Right renal pelvis (tissue), 4 donors: ENCODE results near the gene HYAL1. TPM values are rescaled to one million over a fixed set of nuclear protein-coding genes. Genes with fewer than 3 reads are reported as not detected.
"Not testable (repeated sequence)": the region's sequence is repeated elsewhere in the genome, so short reads cannot be mapped to it uniquely, and the experiment has no call there.

ENCODE experiments used
- DNase-seq, 4 donors: peaks; one replicate each; pipeline ENCODE4 v3.0.0-alpha.2; 2013; ENCODE audit warnings: low read depth in 4 of 4, low spot score in 3 of 4, missing footprints in 1 of 4
- polyA plus RNA-seq, 4 donors: library from polyadenylated mRNA; unstranded; fragments of 120-200 nt; gene quantifications; one replicate each; pipeline ENCODE4 v1.2.1, GENCODE V29; 2013; ENCODE audit not compliant: insufficient read length in 4 of 4

Gene HYAL1
- polyA plus RNA-seq, 4 donors, result 6.2 to 8.0 (median 6.8) TPM

DNA sequence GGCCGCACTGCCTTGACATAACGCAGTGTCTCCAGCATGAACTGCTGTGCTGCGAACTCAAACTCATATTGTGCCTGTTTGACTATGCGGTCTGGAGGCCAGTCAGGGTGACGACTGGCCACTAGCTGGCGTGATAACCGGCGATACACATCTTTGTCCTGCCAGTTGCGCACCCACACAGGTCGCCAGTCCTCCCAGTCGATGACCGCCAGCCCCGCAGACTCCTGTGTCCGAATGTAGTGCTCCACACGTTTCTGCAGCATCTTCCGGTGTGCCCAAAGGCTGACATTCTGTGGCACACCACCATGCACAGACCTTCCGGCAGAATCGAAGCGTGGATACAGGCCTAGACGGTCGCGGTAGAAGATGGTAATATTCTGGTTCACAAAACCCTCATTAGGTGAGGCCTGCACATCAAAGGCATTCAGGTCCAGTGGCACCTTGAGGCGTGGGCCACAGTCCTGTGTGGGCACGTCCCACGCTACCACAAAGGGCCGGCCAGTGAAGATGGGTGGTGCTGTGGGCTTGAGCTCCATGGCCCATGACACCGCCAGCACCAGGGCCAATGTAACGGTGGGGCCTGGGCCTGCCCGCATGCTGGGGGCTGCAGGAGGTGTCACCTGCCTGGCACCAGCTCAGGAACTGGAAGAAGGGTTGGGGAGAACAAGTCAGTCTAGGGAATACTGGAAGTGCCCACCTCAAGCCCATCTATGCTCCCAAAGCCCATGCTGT is 16.7 kb upstream of the HYAL1 start:
- DNase-seq, result no peak

DNA sequence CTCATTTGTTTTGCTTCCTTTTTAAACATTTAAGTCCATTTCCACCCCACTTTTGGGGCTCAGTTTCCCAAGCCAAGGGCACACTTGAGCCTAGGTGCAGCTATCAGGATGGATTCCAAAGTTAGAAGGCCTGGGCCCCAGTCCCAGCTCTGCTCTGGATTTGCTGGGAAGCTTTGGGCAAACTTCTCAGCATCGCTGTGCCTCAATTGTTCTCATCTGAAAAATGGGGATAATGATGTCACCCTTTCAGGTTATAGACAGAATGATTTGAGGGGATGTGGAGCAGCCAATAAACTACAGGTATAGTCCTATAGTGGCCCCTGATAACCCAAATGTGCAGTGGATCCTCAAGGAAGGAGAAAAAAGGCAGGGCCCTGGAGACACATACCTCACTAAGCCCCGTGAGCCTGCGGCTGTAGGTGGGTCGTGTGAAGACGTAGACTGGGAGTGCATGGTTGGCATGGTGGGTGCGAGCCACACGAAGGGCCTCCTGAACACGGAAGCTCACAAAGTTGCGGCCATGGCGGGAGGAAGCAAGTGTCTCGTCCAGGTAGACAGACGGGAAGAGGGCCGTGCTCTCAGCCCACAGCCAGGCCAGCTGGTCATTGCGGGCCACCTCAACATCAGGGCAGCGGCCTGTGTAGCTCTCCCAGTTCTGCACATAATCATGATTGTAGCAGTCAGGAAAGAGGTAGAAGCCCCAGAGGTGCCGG is 16.0 kb upstream of the HYAL1 start:
- DNase-seq, result no peak

DNA sequence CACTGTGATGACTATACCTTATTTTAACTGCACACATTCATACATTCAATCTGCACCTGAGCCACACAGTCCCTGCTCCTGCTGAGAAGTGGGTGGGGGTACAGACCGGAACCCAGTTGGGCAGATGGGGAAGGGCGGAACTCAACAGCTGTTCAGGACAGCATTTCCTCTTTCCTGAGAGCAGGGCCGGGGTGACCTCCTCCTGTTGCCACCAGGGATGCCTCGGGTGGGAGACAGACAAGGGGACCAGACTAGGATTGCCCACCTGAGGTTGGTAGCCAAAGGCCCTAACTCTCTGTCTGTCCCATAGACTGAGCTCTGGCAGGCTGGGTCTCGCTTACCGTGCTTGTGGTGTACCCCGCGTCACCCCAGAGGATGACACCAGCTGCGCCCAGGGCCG is 15.2 kb upstream of the HYAL1 start:
- DNase-seq, result no peak

DNA sequence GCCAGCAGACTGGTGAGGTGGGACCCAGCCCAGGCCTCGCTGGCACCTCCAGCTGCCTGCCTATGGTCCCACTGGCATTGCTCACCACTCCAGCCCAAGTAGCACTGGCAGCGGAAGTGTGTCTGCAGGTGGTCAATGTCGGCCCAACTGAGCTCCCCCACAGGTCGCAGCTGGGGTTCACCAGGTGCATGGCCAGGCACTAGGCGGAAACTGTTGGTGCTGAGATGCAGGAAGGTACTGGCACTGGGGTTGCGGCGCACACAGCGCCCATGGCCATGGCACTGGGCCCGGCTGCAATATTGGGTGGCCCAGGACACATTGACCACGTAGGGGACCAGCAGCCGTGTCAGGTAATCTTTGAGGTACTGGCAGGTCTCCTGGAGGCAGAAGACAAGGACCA is 14.8 kb upstream of the HYAL1 start:
- DNase-seq, result no peak

DNA sequence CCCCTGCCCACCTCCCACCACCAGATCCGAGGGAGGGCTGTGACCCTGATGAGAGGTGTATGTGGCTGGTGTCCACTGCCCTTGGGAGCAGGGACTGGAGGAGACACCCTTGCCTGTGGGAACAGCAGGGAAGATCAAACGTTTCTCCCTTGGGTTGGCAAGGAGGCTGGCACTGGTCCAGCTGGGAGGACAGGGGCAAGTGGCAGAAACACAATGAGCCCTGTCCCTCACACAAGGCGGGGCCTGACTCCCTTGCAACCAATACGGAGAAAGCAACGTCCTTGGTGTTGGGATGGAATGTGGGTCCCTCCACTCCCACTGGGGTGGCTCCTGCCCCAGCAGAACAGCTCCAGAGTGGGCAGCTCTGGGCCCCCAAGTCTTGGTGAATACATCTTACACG is 13.9 kb upstream of the HYAL1 start:
- no peak for DNase-seq

DNA sequence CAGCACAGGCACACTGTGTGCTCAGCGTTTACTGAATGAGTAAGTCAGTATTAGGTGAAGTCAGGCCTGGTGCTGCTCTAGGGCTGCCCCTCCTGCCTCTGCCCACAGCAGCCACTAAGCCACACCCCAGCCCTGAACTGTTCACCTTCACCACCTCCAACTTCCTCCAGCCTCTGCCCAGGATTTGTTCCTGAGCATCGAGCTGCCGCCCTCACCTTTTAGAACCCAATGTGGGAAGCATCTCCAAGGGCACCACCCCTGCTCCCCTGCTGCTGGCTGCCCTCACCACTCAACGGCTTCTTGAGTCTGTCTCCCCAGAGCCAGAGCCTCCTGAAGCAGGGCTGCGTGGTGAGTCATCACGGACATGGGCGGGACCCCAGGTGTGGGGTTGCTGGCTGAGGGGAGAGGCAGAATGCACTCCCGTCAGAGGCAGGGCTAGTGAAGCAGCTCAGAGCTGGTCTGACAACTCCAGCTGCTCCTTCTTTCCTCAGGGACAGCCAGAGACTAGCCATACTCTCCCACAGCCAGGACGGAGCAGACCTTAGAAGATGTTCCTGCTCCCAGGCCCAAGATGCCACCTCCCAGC is 13.4 kb upstream of the HYAL1 start:
- no peak for DNase-seq

DNA sequence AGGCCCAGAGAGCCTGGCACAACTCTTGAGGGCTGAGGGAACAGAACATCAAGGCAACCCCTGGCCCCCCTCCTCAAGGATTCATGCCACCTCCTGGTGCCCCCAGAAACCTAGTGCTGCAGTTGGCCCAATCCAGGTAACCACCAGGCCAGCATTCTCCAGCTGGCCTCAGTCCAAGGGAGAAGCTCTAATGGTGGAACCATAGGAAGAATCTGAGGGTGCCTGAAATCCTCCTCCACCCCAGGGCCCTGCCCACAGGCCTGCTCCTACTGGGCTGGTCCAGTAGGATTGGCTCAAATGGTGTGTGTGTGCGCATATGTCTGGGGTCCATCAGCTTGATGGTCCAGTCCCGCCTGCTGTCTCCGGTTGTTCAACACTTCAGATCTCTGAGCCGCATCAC is 11.4 kb upstream of the HYAL1 start:
- DNase-seq, result no peak

DNA sequence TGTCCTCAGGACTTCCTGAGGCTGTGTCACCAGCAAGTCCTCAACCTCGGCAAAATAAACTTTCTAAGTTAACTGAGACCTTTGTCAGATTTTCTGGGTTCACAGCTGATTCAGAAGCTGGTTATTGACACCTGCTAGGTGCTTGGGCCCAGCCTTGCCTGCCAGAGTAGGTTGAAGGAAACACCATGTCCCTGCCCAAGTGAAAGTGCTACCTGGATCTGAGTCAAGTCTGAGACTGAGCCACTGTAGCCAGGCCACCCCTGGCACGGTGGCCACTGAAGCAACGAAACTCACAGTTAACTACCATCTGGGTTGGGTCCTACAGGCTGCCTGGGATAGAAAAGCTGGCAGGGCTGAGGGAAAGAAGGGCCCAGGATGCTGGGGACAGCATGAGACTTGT is 11.0 kb upstream of the HYAL1 start:
- DNase-seq, result no peak

DNA sequence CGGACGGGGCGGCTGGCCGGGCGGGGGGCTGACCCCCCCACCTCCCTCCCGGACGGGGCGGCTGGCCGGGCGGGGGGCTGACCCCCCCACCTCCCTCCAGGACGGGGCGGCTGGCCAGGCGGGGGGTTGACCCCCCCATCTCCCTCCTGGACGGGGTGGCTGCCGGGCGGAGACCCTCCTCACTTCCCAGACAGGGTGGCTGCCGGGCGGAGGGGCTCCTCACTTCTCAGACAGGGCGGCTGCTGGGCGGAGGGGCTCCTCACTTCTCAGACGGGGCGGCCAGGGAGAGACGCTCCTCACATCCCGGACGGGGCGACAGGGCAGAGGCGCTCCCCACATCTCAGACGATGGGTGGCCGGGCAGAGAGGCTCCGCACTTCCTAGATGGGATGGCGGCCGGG is 8.7 kb upstream of the HYAL1 start:
- DNase-seq, result not testable (repeated sequence)

DNA sequence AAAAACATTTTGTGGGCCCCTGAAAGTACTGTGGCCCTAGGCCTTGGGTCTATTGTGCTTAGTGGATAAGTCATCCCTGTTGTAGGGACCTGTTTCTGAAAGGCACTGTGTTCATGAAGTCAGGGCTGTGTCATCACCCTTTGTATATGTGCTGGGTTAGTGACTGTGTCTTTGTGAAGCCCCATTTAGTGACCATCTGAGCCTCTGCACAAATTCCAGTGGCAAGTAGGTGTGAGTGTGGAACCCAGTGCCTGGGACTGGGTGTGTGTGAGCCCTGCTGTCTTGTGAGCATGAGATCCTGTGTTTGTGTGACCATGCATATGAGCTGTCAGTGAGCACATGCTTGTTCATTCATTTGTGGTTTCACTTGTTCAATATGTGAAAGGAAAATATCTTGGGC is 1.2 kb upstream of the HYAL1 start:
- DNase-seq, result no peak

DNA sequence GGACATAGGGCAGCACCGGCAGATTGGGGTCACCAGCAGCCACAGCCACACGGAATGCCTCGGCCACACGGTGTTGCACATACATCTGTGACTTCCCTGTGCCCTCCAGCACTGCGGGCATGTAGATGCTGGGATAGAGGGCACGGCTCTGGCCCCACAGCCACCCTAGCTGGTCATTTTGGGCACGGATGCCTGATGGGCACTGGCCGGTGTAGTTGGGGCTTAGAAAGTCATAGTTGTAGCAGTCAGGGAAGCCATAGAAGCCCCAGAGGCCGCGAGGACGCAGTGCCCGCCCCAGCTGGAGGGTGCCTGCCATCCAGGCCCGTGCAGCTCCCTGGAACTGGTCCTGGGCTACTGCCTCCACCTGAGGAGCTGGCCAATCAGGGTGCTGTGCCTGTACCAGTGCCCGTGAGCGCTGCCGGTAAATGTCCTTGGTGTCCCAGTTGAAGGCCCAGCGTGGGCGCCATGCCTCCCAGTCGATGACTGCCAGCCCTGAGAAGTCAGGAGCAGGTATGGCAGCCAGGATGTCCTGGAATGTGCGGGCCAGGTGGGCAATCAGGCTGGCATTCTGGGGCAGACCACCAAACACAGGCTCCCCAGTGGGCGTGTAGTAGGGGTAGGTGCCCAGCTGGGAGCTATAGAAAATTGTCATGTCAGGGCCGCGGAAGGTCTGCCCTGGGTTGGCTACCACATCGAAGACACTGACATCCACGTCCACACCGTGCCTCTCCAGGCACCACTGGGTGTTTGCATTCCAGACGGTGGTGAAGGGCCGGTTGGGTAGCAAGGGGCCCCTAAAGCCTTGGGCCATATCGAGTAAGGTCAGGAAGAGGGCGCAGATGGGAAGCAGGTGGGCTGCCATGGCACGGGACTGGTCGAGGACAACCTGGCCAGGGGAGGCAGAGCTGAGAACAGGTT is 1.0 kb downstream of the HYAL1 start:
- no peak for DNase-seq

DNA sequence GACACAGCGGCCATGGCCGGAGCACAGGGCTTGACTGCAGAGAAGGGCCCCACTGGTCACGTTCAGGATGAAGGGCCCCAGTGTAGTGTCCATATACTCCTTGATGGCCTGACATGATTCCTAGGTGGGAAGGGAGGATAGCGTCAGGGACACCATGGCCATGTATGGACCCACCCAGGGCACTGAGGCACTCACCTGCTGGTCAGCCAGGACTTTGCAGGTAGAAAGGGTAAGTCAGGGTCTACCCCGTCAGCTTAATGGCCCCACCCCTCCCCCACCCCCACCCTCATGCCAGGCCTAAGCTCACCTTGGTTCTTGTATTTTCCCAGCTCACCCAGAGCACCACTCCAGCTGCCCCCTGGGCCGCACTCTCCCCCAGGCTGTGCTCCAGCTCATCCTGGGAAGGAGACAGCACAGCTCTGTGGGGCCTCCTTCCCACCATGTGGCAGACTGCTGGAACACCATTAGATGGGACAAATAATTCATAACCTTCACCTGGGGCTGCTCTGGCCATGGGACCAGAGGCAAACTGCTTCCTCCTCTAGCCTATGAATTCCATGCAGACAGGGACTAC is 2.6 kb downstream of the HYAL1 start:
- DNase-seq, result no peak

DNA sequence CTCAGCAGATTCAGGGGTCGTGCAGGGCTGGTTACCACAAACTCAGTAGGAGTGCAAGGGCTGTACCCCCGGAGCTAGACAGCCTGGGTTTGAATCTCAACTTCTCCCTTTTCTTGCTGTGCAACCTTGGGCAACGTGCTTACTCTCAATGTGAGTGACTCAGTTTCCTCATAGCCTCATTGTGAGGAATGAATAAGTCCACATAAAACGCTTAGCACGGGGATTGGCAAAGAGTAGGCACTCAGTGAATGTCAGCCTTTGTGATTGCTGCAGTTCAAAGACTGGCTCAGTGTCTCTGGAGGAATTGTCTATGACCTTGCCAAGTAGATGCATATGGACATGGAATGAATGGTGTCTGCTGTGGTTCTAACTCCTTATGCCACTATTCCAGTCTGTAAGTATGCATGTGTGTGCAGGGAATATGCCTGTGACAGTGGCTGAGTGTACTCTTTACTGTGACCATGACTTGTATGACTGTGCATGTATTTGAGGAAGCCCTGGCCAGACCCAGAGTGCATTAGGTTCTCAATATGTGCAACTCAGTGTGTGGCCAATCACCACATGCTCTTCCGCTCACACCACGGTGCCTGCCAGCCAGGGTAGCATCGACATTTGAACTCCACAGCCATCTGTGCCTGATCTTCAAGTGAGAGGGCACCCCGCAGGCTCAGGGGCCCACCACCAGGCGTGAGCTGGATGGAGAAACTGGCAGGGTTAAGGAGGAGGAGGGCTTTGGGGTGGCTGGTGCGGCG is 3.3 kb downstream of the HYAL1 start:
- no peak for DNase-seq

DNA sequence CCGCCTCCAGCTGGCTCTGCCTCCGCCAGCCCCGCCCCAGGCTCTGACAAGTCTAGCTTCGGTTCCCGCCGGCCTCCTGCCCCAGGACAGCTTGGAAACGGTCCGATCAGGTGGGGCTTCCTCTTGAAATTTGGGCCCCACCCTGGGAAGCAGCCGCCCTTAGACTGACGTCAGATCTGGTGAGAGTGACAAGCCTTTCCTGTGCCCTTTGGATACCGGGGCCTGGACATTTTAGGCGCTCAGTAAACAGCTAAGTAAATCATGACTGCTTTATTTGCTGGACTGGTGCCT is 3.8 kb downstream of the HYAL1 start:
- no peak for DNase-seq

DNA sequence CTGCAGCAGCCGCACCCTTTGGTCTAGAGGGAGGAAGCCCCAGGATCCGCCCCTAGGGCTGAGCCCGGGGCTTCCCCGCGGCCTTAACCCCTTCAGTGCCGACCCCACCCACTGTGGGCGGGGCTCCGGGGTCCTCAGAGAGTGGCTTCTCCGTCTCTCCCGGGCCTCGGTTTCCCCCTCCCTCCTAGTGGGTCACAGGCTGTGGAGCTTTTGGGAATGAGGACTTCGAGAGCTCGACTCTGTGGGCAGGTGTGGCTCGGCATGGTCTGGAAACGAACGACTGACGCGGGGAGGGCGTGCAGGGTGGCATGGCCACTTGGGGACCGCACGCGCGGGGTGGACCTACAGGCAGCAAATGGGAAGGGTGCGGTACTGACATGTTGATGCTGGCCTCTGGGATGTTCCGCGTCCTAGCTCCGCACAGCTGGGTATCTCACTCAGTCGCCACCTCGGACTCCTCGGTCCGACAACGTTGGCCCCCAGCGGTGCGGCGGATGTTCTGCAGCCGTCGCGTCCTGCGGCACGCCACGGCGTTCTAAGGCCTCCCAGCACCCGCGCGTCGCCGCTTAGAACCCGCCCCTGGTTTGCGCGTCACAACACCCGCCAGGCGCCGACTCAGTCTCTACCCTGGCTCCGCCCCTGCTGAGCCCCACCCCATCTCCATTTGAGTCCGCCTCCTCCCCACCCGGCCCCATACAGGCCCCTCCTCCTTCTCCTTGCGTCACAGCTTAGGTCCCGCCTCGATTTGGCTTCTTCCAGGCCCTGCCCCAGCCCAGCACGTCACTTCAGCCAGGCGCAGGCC is 4.3 kb downstream of the HYAL1 start, which contains the start of the genes HYAL3 and NAA80:
HYAL3 (minus strand) TSS at position 570 of the 802 bp plus-strand sequence. CDS start 3,803 bp downstream, outside the sequence.
NAA80 (minus strand) TSS at position 570 of the 802 bp plus-strand sequence. CDS start 1,942 bp downstream, outside the sequence.
- peak; percentile 99 to 100 (median 100) for DNase-seq

DNA sequence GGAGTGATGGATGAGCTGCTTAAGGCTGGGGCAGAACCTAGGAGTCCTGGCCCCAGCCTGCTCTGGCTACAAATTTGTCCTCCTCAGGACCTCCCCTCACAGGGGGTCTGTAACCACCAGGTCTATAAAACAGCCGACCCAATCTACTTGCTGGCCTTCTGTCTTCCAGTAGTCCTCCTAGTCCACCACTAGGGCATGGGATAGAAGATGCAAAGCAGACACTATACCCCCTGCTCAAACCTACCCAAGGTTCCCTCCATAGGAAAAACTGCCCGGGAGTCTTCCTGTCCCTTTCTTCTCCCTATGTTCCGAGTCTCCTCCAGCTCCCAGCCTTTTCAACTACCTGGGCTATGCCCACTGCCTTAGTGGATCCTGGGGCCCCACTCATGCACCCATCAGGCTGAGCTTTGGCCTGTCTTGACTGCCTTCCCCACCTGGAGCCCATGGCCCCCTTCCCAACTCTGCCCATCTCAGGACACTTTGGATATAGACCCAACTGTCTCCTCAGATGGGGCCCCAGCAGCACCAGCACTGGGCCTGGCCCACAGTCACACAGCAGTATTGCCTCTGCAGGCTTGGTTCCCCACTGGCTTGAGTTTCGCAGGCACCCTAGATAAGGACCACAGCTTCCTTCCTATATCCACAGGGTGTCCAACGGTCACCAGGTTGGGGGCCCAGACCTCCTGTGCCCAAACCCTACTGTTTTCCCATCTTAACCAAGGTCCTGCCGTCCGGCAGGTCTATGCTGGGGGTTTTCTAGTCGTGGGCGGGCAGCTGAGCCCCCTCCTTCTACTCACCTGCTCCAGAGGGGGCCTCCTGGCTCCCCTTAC is 5.3 kb downstream of the HYAL1 start:
- DNase-seq, result no peak

DNA sequence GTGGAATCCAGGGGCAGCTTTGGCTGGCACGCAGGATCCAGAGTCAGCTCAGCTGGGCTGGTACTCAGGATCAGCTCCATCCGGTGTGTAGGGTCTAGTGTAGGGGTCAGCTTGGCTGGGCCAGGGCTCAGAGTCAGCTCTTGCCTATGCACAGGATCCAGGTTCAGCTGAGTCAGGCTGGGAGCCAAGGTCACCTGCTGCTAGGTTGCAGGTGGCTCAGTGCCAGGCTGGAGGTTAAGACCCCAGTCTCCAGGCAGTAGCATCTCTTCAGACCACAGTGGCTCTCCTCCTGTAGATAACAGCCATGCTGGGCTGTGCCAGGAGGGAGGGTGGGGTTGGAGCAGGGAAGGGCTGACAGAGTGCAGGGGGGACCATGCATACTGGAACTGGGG is 6.0 kb downstream of the HYAL1 start:
- DNase-seq, result no peak

DNA sequence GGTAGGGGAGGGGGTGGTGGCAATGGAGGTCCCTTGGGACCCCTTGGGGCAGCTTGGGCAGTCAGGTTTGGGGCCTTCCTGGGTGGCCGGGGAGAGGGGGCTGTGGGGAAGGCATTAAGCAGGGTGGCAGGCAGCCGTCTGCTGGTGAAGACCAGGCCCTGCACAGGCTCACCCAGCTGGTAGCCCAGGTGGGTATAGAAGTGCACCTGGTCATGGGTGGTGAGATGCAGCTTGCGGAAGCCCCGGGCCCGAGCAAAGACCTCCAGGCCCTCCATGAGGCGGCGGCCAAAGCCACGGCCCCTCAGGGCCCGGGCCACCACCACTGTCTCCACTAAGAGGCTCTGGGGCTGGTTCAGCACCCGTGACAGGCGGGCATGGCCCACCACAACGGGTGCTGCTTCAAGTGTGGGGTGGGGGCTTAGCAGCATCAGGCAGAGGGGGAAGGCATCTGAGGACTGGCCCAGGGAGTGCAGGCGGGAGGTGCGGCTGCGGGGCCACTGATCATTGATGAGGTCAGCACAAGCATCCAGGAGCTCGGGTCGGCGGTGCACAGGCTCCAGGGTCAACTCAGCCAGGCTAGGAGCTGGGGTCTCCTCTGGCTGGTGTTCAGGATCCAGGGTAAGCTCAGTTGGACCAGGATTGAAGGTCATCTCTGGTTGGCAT is 6.5 kb downstream of the HYAL1 start:
- no peak for DNase-seq
